ENCODE results near the gene LRRTM1. TPM values are rescaled to one million over a fixed set of nuclear protein-coding genes. Genes with fewer than 3 reads are reported as not detected.
A peak's percentile ranks its signal among the peaks of the same experiment; 100 is the strongest.

The LRRTM1 gene
- 10 to 100 TPM in 1 of 2 donors, 1 to 10 TPM in 1; 3.3 to 11.3 TPM for total RNA-seq
- polyA plus RNA-seq (2013, experiment 1 of 2): 2.0 TPM
- 1.5 TPM for polyA plus RNA-seq (2013, experiment 2 of 2)
- long read RNA-seq, experiment 1, partial matches to known transcripts: 0 of 6 reads
- long read RNA-seq, experiment 1, other reads (novel, unspliced or antisense): 4 of 6 reads
- long read RNA-seq, experiment 2, transcript LRRTM1-201 (2 exons, 2,599 nt): major isoform, 5 of 12 reads
- long read RNA-seq, experiment 2, partial matches to known transcripts: 6 of 12 reads
- long read RNA-seq, experiment 2, other reads (novel, unspliced or antisense): 0 of 12 reads
- long read RNA-seq, experiment 3, transcript LRRTM1-201 (2 exons, 2,599 nt): major isoform, 5 of 17 reads
- long read RNA-seq, experiment 3, partial matches to known transcripts: 1 of 17 reads
- long read RNA-seq, experiment 3, other reads (novel, unspliced or antisense): 10 of 17 reads
- long read RNA-seq, experiment 4, partial matches to known transcripts: 0 of 5 reads
- long read RNA-seq, experiment 4, other reads (novel, unspliced or antisense): 3 of 5 reads

GRCh38 chr2:80303909-80304837 lies at the start of gene LRRTM1:
Gene LRRTM1 (minus strand): TSS chr2:80304752. CDS start chr2:80303819, 933 bp downstream.
- no peaks in the 10 kb centered on the region for H3K4me1 ChIP-seq (ENCODE audit: control insufficient read depth, insufficient read depth, low read length)
- H3K36me3 ChIP-seq (ENCODE audit: control insufficient read depth, insufficient read depth, low read length): no peaks in the 10 kb centered on the region
- Mint-ChIP-seq H3K4me1 (peaks cover 49% of the 10 kb centered on the region), H3K36me3 (ENCODE audit: low read depth) (no peaks in the 10 kb centered on the region), H3K4me3 (peak within 1 kb of the TSS; percentile 66), H3K9me3 (no peaks in the 10 kb centered on the region), H3K27me3 (ENCODE audit: insufficient read depth) (peaks cover 88% of the 10 kb centered on the region), H3K27ac (no peak within 1 kb of the TSS)
- no peaks in the 10 kb centered on the region for H3K9me3 ChIP-seq (ENCODE audit: control insufficient read depth, low read length)
- WGBS, 2 experiments (ENCODE audit: insufficient coverage in 1 of 2, insufficient read length in 1 of 2): 0 to 1% methylated on average over 7 to 63 of the region's 64 CpGs
- TF ChIP-seq CTCF (conservative IDR thresholded peaks at IDR 0.05): no peak
- H3K27me3 ChIP-seq (ENCODE audit: control insufficient read depth, insufficient read depth, low read length, poor library complexity, severe bottlenecking): peaks cover 62% of the 10 kb centered on the region
- H3K4me3 ChIP-seq (ENCODE audit: low read length): peak within 1 kb of the TSS; percentile 82
- peak; percentile 83 for DNase-seq
- H3K27ac ChIP-seq (ENCODE audit: low read depth, low read length): peak within 1 kb of the TSS; percentile 82
- H3K9ac ChIP-seq (ENCODE audit: extremely low read depth, low read length, poor library complexity, severe bottlenecking): peak within 1 kb of the TSS; percentile 28

- H3K27me3 Mint-ChIP-seq (ENCODE audit: insufficient read depth): peaks cover 14% of the 10 kb centered on the region
- no peak overlapping the region for H3K9ac ChIP-seq (ENCODE audit: extremely low read depth, low read length, poor library complexity, severe bottlenecking)
- H3K36me3 ChIP-seq (ENCODE audit: control insufficient read depth, insufficient read depth, low read length): no peaks in the 10 kb centered on the region
- no peaks in the 10 kb centered on the region for H3K9me3 Mint-ChIP-seq
- no peak overlapping the region for H3K4me3 ChIP-seq (ENCODE audit: low read length)
- no peak for DNase-seq
- H3K27me3 ChIP-seq (ENCODE audit: control insufficient read depth, insufficient read depth, low read length, poor library complexity, severe bottlenecking): no peaks in the 10 kb centered on the region
- H3K4me3 Mint-ChIP-seq: no peak overlapping the region
- TF ChIP-seq CTCF (conservative IDR thresholded peaks at IDR 0.05): no peak
- no peaks in the 10 kb centered on the region for H3K4me1 ChIP-seq (ENCODE audit: control insufficient read depth, insufficient read depth, low read length)
- WGBS, 2 experiments (ENCODE audit: insufficient coverage in 1 of 2, insufficient read length in 1 of 2): 82 to 83% methylated on average over 2 to 3 of the region's 3 CpGs
- H3K27ac Mint-ChIP-seq: no peak overlapping the region
- no peak overlapping the region for H3K27ac ChIP-seq (ENCODE audit: low read depth, low read length)
- H3K36me3 Mint-ChIP-seq (ENCODE audit: low read depth): no peaks in the 10 kb centered on the region
- peaks cover 16% of the 10 kb centered on the region for H3K4me1 Mint-ChIP-seq
- H3K9me3 ChIP-seq (ENCODE audit: control insufficient read depth, low read length): no peaks in the 10 kb centered on the region
Observed at GRCh38 chr2:80351231-80351630, 46.7 kb upstream of the LRRTM1 start.

- Mint-ChIP-seq H3K4me3 (no peak overlapping the region), H3K36me3 (ENCODE audit: low read depth) (no peaks in the 10 kb centered on the region), H3K27ac (no peak overlapping the region), H3K9me3 (no peaks in the 10 kb centered on the region), H3K27me3 (ENCODE audit: insufficient read depth) (peaks cover 13% of the 10 kb centered on the region), H3K4me1 (peaks cover 16% of the 10 kb centered on the region)
- DNase-seq: no peak
- no peak overlapping the region for H3K27ac ChIP-seq (ENCODE audit: low read depth, low read length)
- no peaks in the 10 kb centered on the region for H3K4me1 ChIP-seq (ENCODE audit: control insufficient read depth, insufficient read depth, low read length)
- H3K9me3 ChIP-seq (ENCODE audit: control insufficient read depth, low read length): no peaks in the 10 kb centered on the region
- H3K9ac ChIP-seq (ENCODE audit: extremely low read depth, low read length, poor library complexity, severe bottlenecking): no peak overlapping the region
- H3K27me3 ChIP-seq (ENCODE audit: control insufficient read depth, insufficient read depth, low read length, poor library complexity, severe bottlenecking): no peaks in the 10 kb centered on the region
- no peak for TF ChIP-seq CTCF (conservative IDR thresholded peaks at IDR 0.05)
- no peaks in the 10 kb centered on the region for H3K36me3 ChIP-seq (ENCODE audit: control insufficient read depth, insufficient read depth, low read length)
- no peak overlapping the region for H3K4me3 ChIP-seq (ENCODE audit: low read length)
Observed at GRCh38 chr2:80348953-80349352, 44.4 kb upstream of the LRRTM1 start.
